Keratinocyte (primary cell): Measurements from ENCODE around the gene TCF19. TPM values are rescaled to one million over a fixed set of nuclear protein-coding genes. Genes with fewer than 3 reads are reported as not detected.
A peak's percentile ranks its signal among the peaks of the same experiment; 100 is the strongest.

Source experiments
- DNase-seq: peaks from one replicate; pipeline ENCODE4 v3.0.0-alpha.2; 2011; ENCODE audit warnings: low read depth, missing footprints, low spot score
- FAIRE-seq: peaks from 2 replicates; lab custom pipeline; 2011; peaks lifted over from hg19 to GRCh38; lab: Jason Lieb, UNC
- H2AFZ ChIP-seq: 2 replicates; pipeline ENCODE4 v1.6.0; 2012; ENCODE audit warnings: low read length, control low read depth, inconsistent platforms; ENCODE audit not compliant: control insufficient read depth
- H3K27ac ChIP-seq: 2 replicates; pipeline ENCODE4 v1.5.1; 2011; ENCODE audit warnings: low read length; ENCODE audit not compliant: control insufficient read depth, insufficient read depth
- H3K27me3 ChIP-seq: 3 replicates; pipeline ENCODE4 v1.6.0; 2011; ENCODE audit warnings: low read length; ENCODE audit not compliant: control insufficient read depth, insufficient read depth; ENCODE audit errors: extremely low read depth
- H3K36me3 ChIP-seq, 2 experiments: 2 replicates in 1 of 2; 3 replicates in 1 of 2; pipeline ENCODE4 v1.5.1; 2011; ENCODE audit warnings: low read length in 2 of 2, mild to moderate bottlenecking in 1 of 2; ENCODE audit not compliant: control insufficient read depth in 2 of 2, insufficient read depth in 2 of 2; ENCODE audit errors: extremely low read depth in 1 of 2
- H3K4me1 ChIP-seq: 3 replicates; pipeline ENCODE4 v1.5.1; 2011; ENCODE audit warnings: low read length; ENCODE audit not compliant: control insufficient read depth, insufficient read depth; ENCODE audit errors: extremely low read depth
- H3K4me2 ChIP-seq: 3 replicates; pipeline ENCODE4 v1.6.0; 2011; ENCODE audit warnings: low read depth, low read length; ENCODE audit not compliant: control insufficient read depth, insufficient read depth; ENCODE audit errors: extremely low read depth
- H3K4me3 ChIP-seq, 3 experiments: fragments of 200-600 bp in 1 of 3; sonication (generic) in 1 of 3; 2 replicates in 2 of 3; 3 replicates in 1 of 3; pipeline ENCODE4 v1.5.1; 2011 to 2016; ENCODE audit warnings: low read length in 3 of 3, mild to moderate bottlenecking in 3 of 3, control low read depth in 2 of 3, inconsistent platforms in 1 of 3, low read depth in 1 of 3, mixed read lengths in 1 of 3, mixed run types in 1 of 3, moderate library complexity in 1 of 3; ENCODE audit not compliant: control insufficient read depth in 2 of 3, insufficient read depth in 2 of 3; ENCODE audit errors: extremely low read depth in 1 of 3
- H3K79me2 ChIP-seq: 2 replicates; pipeline ENCODE4 v1.6.0; 2012; ENCODE audit warnings: low read length; ENCODE audit not compliant: control insufficient read depth, insufficient read depth
- H3K9ac ChIP-seq: 3 replicates; pipeline ENCODE4 v1.6.0; 2011; ENCODE audit warnings: low read length; ENCODE audit not compliant: control insufficient read depth, insufficient read depth; ENCODE audit errors: extremely low read depth
- H3K9me1 ChIP-seq: 3 replicates; pipeline ENCODE4 v1.6.0; 2011; ENCODE audit warnings: low read length; ENCODE audit not compliant: control insufficient read depth, insufficient read depth; ENCODE audit errors: extremely low read depth
- H3K9me3 ChIP-seq: 2 replicates; pipeline ENCODE4 v1.5.1; 2012; ENCODE audit warnings: low read depth, low read length; ENCODE audit not compliant: control insufficient read depth
- H4K20me1 ChIP-seq: 3 replicates; pipeline ENCODE4 v1.6.0; 2011; ENCODE audit warnings: low read length; ENCODE audit not compliant: control insufficient read depth, insufficient read depth; ENCODE audit errors: extremely low read depth
- CTCF ChIP-seq, 3 experiments: IDR thresholded peaks in 1 of 3; conservative IDR thresholded peaks in 1 of 3; optimal IDR thresholded peaks in 1 of 3; 2 replicates in 2 of 3; 3 replicates in 1 of 3; pipeline versions ENCODE3 to v1.5.1; 2011; ENCODE audit warnings: low read length in 3 of 3, mild to moderate bottlenecking in 3 of 3, moderate library complexity in 2 of 3, control low read depth in 1 of 3, inconsistent platforms in 1 of 3; ENCODE audit not compliant: insufficient read depth in 2 of 3; ENCODE audit errors: extremely low read depth in 1 of 3
- EZH2 ChIP-seq: IDR thresholded peaks from one replicate; pipeline ENCODE4 v1.6.1; 2012; ENCODE audit warnings: inconsistent platforms, mild to moderate bottlenecking, low read length, moderate library complexity
- dilution Hi-C: fragments of 300-500 bp; cut with MboI; formaldehyde crosslinking; loops from one replicate; pipeline ENCODE4 v1.7.0; 2020; ENCODE audit warnings: low sequenced_read_pairs; ENCODE audit not compliant: extremely low pct_ligation_motif_present
- polyA plus RNA-seq, 5 experiments: library from polyadenylated mRNA; depleted of rRNA in 3 of 5; stranded (reverse) in 3 of 5; stranded (forward) in 1 of 5; unstranded in 1 of 5; fragments of >200 nt; gene quantifications; 1 replicate in 1 of 5; 2 replicates in 3 of 5; 3 replicates in 1 of 5; pipeline versions ENCODE4 v1.2.1 to v1.2.3, GENCODE V29; 2011 to 2012; ENCODE audit warnings: missing spikeins in 2 of 5, low read depth in 1 of 5, low replicate concordance in 1 of 5

TCF19 gene
- polyA plus RNA-seq, 1 donor (not counting 4 experiments of a cell fraction or from before 2014, with no cell fraction given) = 7.4 TPM

DNA sequence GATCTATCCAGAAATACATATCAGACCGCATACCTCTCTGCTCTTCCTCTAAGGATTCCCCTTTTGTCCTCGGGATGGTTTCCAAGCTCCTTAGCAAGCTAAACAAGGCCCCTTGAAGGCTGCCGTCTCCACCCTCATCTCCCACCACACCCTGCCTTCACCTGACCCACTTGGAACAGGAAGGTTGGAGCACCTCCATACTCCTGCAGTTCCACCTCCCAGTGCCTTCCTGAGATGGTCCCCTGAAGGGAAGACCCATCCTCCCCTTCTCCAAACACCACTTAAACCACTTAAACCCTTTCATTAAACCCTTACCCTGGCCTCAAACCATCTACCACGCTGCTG lies 20.6 kb downstream of the TCF19 start:
- peak overlapping the region; percentile 28 for H3K4me2 ChIP-seq
- DNase-seq (no peak), FAIRE-seq (no peak)
- H3K4me1 ChIP-seq = peaks cover 17% of the 10 kb centered on the region
- no peak overlapping the region for H3K4me3 ChIP-seq
- no peak overlapping the region for H3K27ac ChIP-seq
- H3K9ac ChIP-seq = no peak overlapping the region
- no peaks in the 10 kb centered on the region for H4K20me1 ChIP-seq
- TF ChIP-seq CTCF (optimal IDR thresholded peaks at IDR 0.05 in 1 of 3, IDR thresholded peaks at IDR 0.05 in 1 of 3, conservative IDR thresholded peaks at IDR 0.05 in 1 of 3; ENCODE audit: extremely low read depth in 1 of 3, insufficient read depth in 2 of 3, low read length in 3 of 3) (no peak), EZH2 (no peak)
- H3K9me3 ChIP-seq = no peaks in the 10 kb centered on the region
- dilution Hi-C loops = no loop called here
- no peak overlapping the region for H2AFZ ChIP-seq
- peaks cover 6% of the 10 kb centered on the region for H3K79me2 ChIP-seq
- no peaks in the 10 kb centered on the region for H3K9me1 ChIP-seq
- H3K27me3 ChIP-seq = no peaks in the 10 kb centered on the region
- no peaks in the 10 kb centered on the region for H3K36me3 ChIP-seq

DNA sequence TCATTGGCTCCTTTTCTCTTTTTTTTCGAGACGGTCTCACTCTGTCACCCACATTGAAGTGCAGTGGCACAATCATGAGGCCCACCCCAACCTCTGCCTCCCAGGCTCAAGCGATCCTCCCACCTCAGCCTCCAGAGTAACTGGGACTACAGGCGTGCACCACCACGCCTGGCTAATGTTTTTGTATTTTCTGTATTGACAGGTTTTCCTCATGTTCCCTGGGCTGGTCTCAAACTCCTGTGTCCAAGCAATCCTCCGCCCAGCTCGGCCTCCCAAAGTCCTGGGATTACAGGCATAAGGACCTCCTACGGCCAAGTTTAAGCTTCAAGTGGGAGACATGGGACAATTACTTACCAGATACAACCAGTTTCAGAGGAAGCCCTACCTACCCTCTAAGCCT lies 21.5 kb downstream of the TCF19 start:
- dilution Hi-C loops = no loop called here
- H3K4me3 ChIP-seq = no peak overlapping the region

More for the DNA sequence above, 21.5 kb downstream of the TCF19 start:
- no peak overlapping the region for H3K4me2 ChIP-seq
- H3K36me3 ChIP-seq = no peaks in the 10 kb centered on the region
- no peak overlapping the region for H3K9ac ChIP-seq
- H3K27me3 ChIP-seq = no peaks in the 10 kb centered on the region
- TF ChIP-seq CTCF (optimal IDR thresholded peaks at IDR 0.05 in 1 of 3, IDR thresholded peaks at IDR 0.05 in 1 of 3, conservative IDR thresholded peaks at IDR 0.05 in 1 of 3; ENCODE audit: extremely low read depth in 1 of 3, insufficient read depth in 2 of 3, low read length in 3 of 3) (no peak), EZH2 (no peak)
- H3K4me1 ChIP-seq = peaks cover 17% of the 10 kb centered on the region
- no peak overlapping the region for H3K27ac ChIP-seq
- no peaks in the 10 kb centered on the region for H4K20me1 ChIP-seq
- no peak for FAIRE-seq
- H2AFZ ChIP-seq = no peak overlapping the region
- H3K79me2 ChIP-seq = peaks cover 6% of the 10 kb centered on the region
- no peaks in the 10 kb centered on the region for H3K9me3 ChIP-seq
- H3K9me1 ChIP-seq = no peaks in the 10 kb centered on the region
- DNase-seq = no peak
